ENCODE measurements around the gene TGFB2.

The TGFB2 gene

GRCh38 chr1:218395916-218396315, 50.8 kb downstream of the TGFB2 start:
- DNase-seq (ENCODE audit: low spot score in 2 of 2): no peak
- no peaks in the 10 kb centered on the region for H3K9me3 ChIP-seq
- no peak overlapping the region for H3K4me3 ChIP-seq
- no peaks in the 10 kb centered on the region for H3K27me3 ChIP-seq (ENCODE audit: low read depth)
- H3K36me3 ChIP-seq (replicated peaks): no peaks in the 10 kb centered on the region
- in situ Hi-C loops (cut with MboI; ENCODE audit: low sequenced_read_pairs): no loop called here
- H3K4me1 ChIP-seq: no peaks in the 10 kb centered on the region; the same call in 1 of the 2 replicates

GRCh38 chr1:218397752-218398339, 52.7 kb downstream of the TGFB2 start:
- Histone ChIP-seq H3K4me1 (no peaks in the 10 kb centered on the region), H3K27me3 (ENCODE audit: low read depth) (no peaks in the 10 kb centered on the region), H3K4me3 (no peak overlapping the region), H3K9me3 (no peaks in the 10 kb centered on the region), H3K36me3 (replicated peaks) (no peaks in the 10 kb centered on the region)
- in situ Hi-C loops (cut with MboI; ENCODE audit: low sequenced_read_pairs): no loop called here
- DNase-seq (ENCODE audit: low spot score in 2 of 2): no peak

GRCh38 chr1:218400624-218401023, 55.5 kb downstream of the TGFB2 start:
- no peak for DNase-seq (ENCODE audit: low spot score in 2 of 2)
- Histone ChIP-seq H3K27me3 (ENCODE audit: low read depth) (no peaks in the 10 kb centered on the region), H3K4me3 (no peak overlapping the region), H3K4me1 (no peaks in the 10 kb centered on the region), H3K9me3 (no peaks in the 10 kb centered on the region), H3K36me3 (replicated peaks) (no peaks in the 10 kb centered on the region)
- in situ Hi-C loops (cut with MboI; ENCODE audit: low sequenced_read_pairs): no loop called here

- H3K36me3 ChIP-seq (replicated peaks): no peaks in the 10 kb centered on the region
- no peak for DNase-seq (ENCODE audit: low spot score in 2 of 2)
- in situ Hi-C loops (cut with MboI; ENCODE audit: low sequenced_read_pairs): no loop called here
- H3K9me3 ChIP-seq: no peaks in the 10 kb centered on the region
- H3K4me1 ChIP-seq: no peaks in the 10 kb centered on the region
- no peak overlapping the region for H3K4me3 ChIP-seq
- H3K27me3 ChIP-seq (ENCODE audit: low read depth): no peaks in the 10 kb centered on the region
These were observed 56.4 kb downstream of the TGFB2 start for GRCh38 chr1:218401441-218401997.

- no peak for DNase-seq (ENCODE audit: low spot score in 2 of 2)
- no peaks in the 10 kb centered on the region for H3K4me1 ChIP-seq
- no peaks in the 10 kb centered on the region for H3K36me3 ChIP-seq (replicated peaks)
- H3K27me3 ChIP-seq (ENCODE audit: low read depth): no peaks in the 10 kb centered on the region
- in situ Hi-C loops (cut with MboI; ENCODE audit: low sequenced_read_pairs): no loop called here
- no peaks in the 10 kb centered on the region for H3K9me3 ChIP-seq
- H3K4me3 ChIP-seq: no peak overlapping the region
These were observed 57.1 kb downstream of the TGFB2 start for GRCh38 chr1:218401998-218402785.

GRCh38 chr1:218402786-218403120, 57.6 kb downstream of the TGFB2 start:
- in situ Hi-C loops (cut with MboI; ENCODE audit: low sequenced_read_pairs): no loop called here
- Histone ChIP-seq H3K9me3 (no peaks in the 10 kb centered on the region), H3K4me1 (no peaks in the 10 kb centered on the region), H3K4me3 (no peak overlapping the region), H3K27me3 (ENCODE audit: low read depth) (no peaks in the 10 kb centered on the region), H3K36me3 (replicated peaks) (no peaks in the 10 kb centered on the region)
- DNase-seq (ENCODE audit: low spot score in 2 of 2): no peak

GRCh38 chr1:218403300-218403699, 58.2 kb downstream of the TGFB2 start:
- no peak for DNase-seq (ENCODE audit: low spot score in 2 of 2)
- Histone ChIP-seq H3K4me1 (no peaks in the 10 kb centered on the region), H3K36me3 (replicated peaks) (no peaks in the 10 kb centered on the region), H3K9me3 (no peaks in the 10 kb centered on the region), H3K4me3 (no peak overlapping the region), H3K27me3 (ENCODE audit: low read depth) (no peaks in the 10 kb centered on the region)
- in situ Hi-C loops (cut with MboI; ENCODE audit: low sequenced_read_pairs): no loop called here

GRCh38 chr1:218407630-218408029, 62.5 kb downstream of the TGFB2 start:
- H3K4me1 ChIP-seq: no peaks in the 10 kb centered on the region
- in situ Hi-C loops (cut with MboI; ENCODE audit: low sequenced_read_pairs): no loop called here
- no peak for DNase-seq (ENCODE audit: low spot score in 2 of 2)
- H3K27me3 ChIP-seq (ENCODE audit: low read depth): no peaks in the 10 kb centered on the region
- no peaks in the 10 kb centered on the region for H3K9me3 ChIP-seq
- no peaks in the 10 kb centered on the region for H3K36me3 ChIP-seq (replicated peaks)
- H3K4me3 ChIP-seq: no peak overlapping the region

- no peaks in the 10 kb centered on the region for H3K27me3 ChIP-seq (ENCODE audit: low read depth)
- no peaks in the 10 kb centered on the region for H3K9me3 ChIP-seq
- H3K4me3 ChIP-seq: no peak overlapping the region
- no peaks in the 10 kb centered on the region for H3K4me1 ChIP-seq
- H3K36me3 ChIP-seq (replicated peaks): no peaks in the 10 kb centered on the region
- DNase-seq (ENCODE audit: low spot score in 2 of 2): no peak
- in situ Hi-C loops (cut with MboI; ENCODE audit: low sequenced_read_pairs): no loop called here
These were observed 63.0 kb downstream of the TGFB2 start for GRCh38 chr1:218408135-218408534.

- no peak for DNase-seq (ENCODE audit: low spot score in 2 of 2)
- Histone ChIP-seq H3K36me3 (replicated peaks) (no peaks in the 10 kb centered on the region), H3K9me3 (no peaks in the 10 kb centered on the region), H3K27me3 (ENCODE audit: low read depth) (no peaks in the 10 kb centered on the region), H3K4me1 (no peaks in the 10 kb centered on the region), H3K4me3 (no peak overlapping the region)
- in situ Hi-C loops (cut with MboI; ENCODE audit: low sequenced_read_pairs): no loop called here
These were observed 63.8 kb downstream of the TGFB2 start for GRCh38 chr1:218408942-218409341.

GRCh38 chr1:218409946-218410510, 64.9 kb downstream of the TGFB2 start:
- DNase-seq (ENCODE audit: low spot score in 2 of 2): no peak
- Histone ChIP-seq H3K27me3 (ENCODE audit: low read depth) (no peaks in the 10 kb centered on the region), H3K9me3 (no peaks in the 10 kb centered on the region), H3K4me1 (no peaks in the 10 kb centered on the region), H3K36me3 (replicated peaks) (no peaks in the 10 kb centered on the region), H3K4me3 (no peak overlapping the region)
- in situ Hi-C loops (cut with MboI; ENCODE audit: low sequenced_read_pairs): no loop called here

- Histone ChIP-seq H3K9me3 (no peaks in the 10 kb centered on the region), H3K27me3 (ENCODE audit: low read depth) (no peaks in the 10 kb centered on the region), H3K4me1 (no peaks in the 10 kb centered on the region), H3K4me3 (no peak overlapping the region), H3K36me3 (replicated peaks) (no peaks in the 10 kb centered on the region)
- in situ Hi-C loops (cut with MboI; ENCODE audit: low sequenced_read_pairs): no loop called here
- no peak for DNase-seq (ENCODE audit: low spot score in 2 of 2)
These were observed 66.0 kb downstream of the TGFB2 start for GRCh38 chr1:218411101-218411500.

- Histone ChIP-seq H3K4me1 (peaks cover 1% of the 10 kb centered on the region; the same call in 1 of the 2 replicates), H3K4me3 (no peak overlapping the region)
These were observed 67.0 kb downstream of the TGFB2 start for GRCh38 chr1:218412171-218412570.

GRCh38 chr1:218413179-218413578, 68.0 kb downstream of the TGFB2 start:
- Histone ChIP-seq H3K4me3 (no peak overlapping the region), H3K27me3 (ENCODE audit: low read depth) (no peaks in the 10 kb centered on the region), H3K4me1 (peaks cover 5% of the 10 kb centered on the region; the same call in 1 of the 2 replicates), H3K9me3 (no peaks in the 10 kb centered on the region), H3K36me3 (replicated peaks) (no peaks in the 10 kb centered on the region)
- no peak for DNase-seq (ENCODE audit: low spot score in 2 of 2)
- in situ Hi-C loops (cut with MboI; ENCODE audit: low sequenced_read_pairs): no loop called here

More at GRCh38 chr1:218412171-218412570, 67.0 kb downstream of the TGFB2 start:
- DNase-seq (ENCODE audit: low spot score in 2 of 2): no peak
- in situ Hi-C loops (cut with MboI; ENCODE audit: low sequenced_read_pairs): no loop called here
- Histone ChIP-seq H3K36me3 (replicated peaks) (no peaks in the 10 kb centered on the region), H3K27me3 (ENCODE audit: low read depth) (no peaks in the 10 kb centered on the region), H3K9me3 (no peaks in the 10 kb centered on the region)

All from HAP-1 (cell line).